Activated CD4-positive, alpha-beta T cell treated with anti-CD3 and anti-CD28 coated beads, Interleukin-2, amount 10 ng/mL, durations not matched to agents 7 days and 5 days (primary cell): ENCODE data around the gene RPAIN. TPM values are rescaled to one million over a fixed set of nuclear protein-coding genes. Genes with fewer than 3 reads are reported as not detected.

Experiments
- CTCF ChIA-PET: fragments of 350-600 bp; sonication (Branson Sonifier 250); formaldehyde crosslinking; loops from one replicate; lab custom pipeline; 2021; ENCODE audit warnings: antibody characterized with exemption; lab: Charles Lee
- POLR2A ChIA-PET: fragments of 350-600 bp; sonication (Branson Sonifier 250); formaldehyde crosslinking; loops from one replicate; lab custom pipeline; 2021; ENCODE audit warnings: antibody characterized with exemption; lab: Charles Lee
- DNase-seq: peaks from one replicate; pipeline ENCODE4 v3.0.0-alpha.2; 2020
- H3K27ac Mint-ChIP-seq: one replicate; pipeline ENCODE4 v1.8.0; 2021; ENCODE audit warnings: mild to moderate bottlenecking, moderate library complexity, mixed read lengths
- H3K27me3 Mint-ChIP-seq: one replicate; pipeline ENCODE4 v1.8.0; 2021; ENCODE audit warnings: mixed read lengths
- H3K36me3 Mint-ChIP-seq: one replicate; pipeline ENCODE4 v1.8.0; 2021; ENCODE audit warnings: low read depth, mixed read lengths
- H3K4me1 Mint-ChIP-seq: one replicate; pipeline ENCODE4 v1.8.0; 2021; ENCODE audit warnings: mixed read lengths
- H3K4me3 Mint-ChIP-seq: one replicate; pipeline ENCODE4 v1.8.0; 2021; ENCODE audit warnings: mild to moderate bottlenecking, moderate library complexity, mixed read lengths
- H3K9me3 Mint-ChIP-seq: one replicate; pipeline ENCODE4 v1.8.0; 2021; ENCODE audit warnings: mixed read lengths
- total RNA-seq, 2 experiments: library from RNA; stranded (reverse); gene quantifications; one replicate each; pipeline ENCODE4 v1.2.3, GENCODE V29; 2021

RPAIN gene
- total RNA-seq, 2 experiments from 2014 or later = 43.1 to 52.0 TPM

GRCh38 chr17:5467416-5467815 is 47.4 kb downstream of the RPAIN start:
- CTCF ChIA-PET = interaction anchor here (1.4 to 3.3 kb wide), 4 partner anchors 13 to 55 kb away, joined by 3 to 27 read pairs (median 6); partner anchors contain the start of genes C1QBP, DERL2 and MIS12
- peaks cover 15% of the 10 kb centered on the region for H3K36me3 Mint-ChIP-seq
- no peaks in the 10 kb centered on the region for H3K9me3 Mint-ChIP-seq
- POLR2A ChIA-PET = no interaction called here
- H3K4me3 Mint-ChIP-seq = peak overlapping the region; percentile 81
- no peak for DNase-seq
- peaks cover 42% of the 10 kb centered on the region for H3K4me1 Mint-ChIP-seq
- no peaks in the 10 kb centered on the region for H3K27me3 Mint-ChIP-seq
- no peak overlapping the region for H3K27ac Mint-ChIP-seq

GRCh38 chr17:5468075-5468473 is 48.1 kb downstream of the RPAIN start:
- peaks cover 42% of the 10 kb centered on the region for H3K4me1 Mint-ChIP-seq
- ChIA-PET CTCF (interaction anchor here (1.4 to 3.3 kb wide), 5 partner anchors 12 to 55 kb away, joined by 3 to 27 read pairs (median 5); partner anchors contain the start of genes C1QBP, DERL2 and MIS12), POLR2A (interaction anchor here (1.1 kb wide), 1 partner anchor 18 kb away, joined by 4 read pairs; the partner anchor contains the start of genes DERL2 and MIS12)
- no peaks in the 10 kb centered on the region for H3K9me3 Mint-ChIP-seq
- H3K27ac Mint-ChIP-seq = peak overlapping the region; percentile 76
- peak; percentile 19 for DNase-seq
- H3K27me3 Mint-ChIP-seq = no peaks in the 10 kb centered on the region
- peak overlapping the region; percentile 81 for H3K4me3 Mint-ChIP-seq
- H3K36me3 Mint-ChIP-seq = peaks cover 16% of the 10 kb centered on the region

- H3K9me3 Mint-ChIP-seq = no peaks in the 10 kb centered on the region
- no peaks in the 10 kb centered on the region for H3K27me3 Mint-ChIP-seq
- H3K36me3 Mint-ChIP-seq = peaks cover 38% of the 10 kb centered on the region
- H3K4me3 Mint-ChIP-seq = no peak overlapping the region
- H3K27ac Mint-ChIP-seq = no peak overlapping the region
- POLR2A ChIA-PET = no interaction called here
- CTCF ChIA-PET = no interaction called here
- no peak for DNase-seq
- peaks cover 18% of the 10 kb centered on the region for H3K4me1 Mint-ChIP-seq
These were observed 52.5 kb downstream of the RPAIN start for GRCh38 chr17:5472511-5472910.

GRCh38 chr17:5473906-5474305 is 53.9 kb downstream of the RPAIN start:
- Mint-ChIP-seq H3K4me1 (peaks cover 13% of the 10 kb centered on the region), H3K4me3 (no peak overlapping the region), H3K27me3 (no peaks in the 10 kb centered on the region), H3K36me3 (peaks cover 51% of the 10 kb centered on the region), H3K9me3 (no peaks in the 10 kb centered on the region), H3K27ac (no peak overlapping the region)
- CTCF ChIA-PET = interaction anchor here (1.0 to 2.2 kb wide), 2 partner anchors 10 to 12 kb away, joined by 3 to 6 read pairs; partner anchors contain the start of genes DERL2 and MIS12
- DNase-seq = no peak
- POLR2A ChIA-PET = no interaction called here

- POLR2A ChIA-PET = no interaction called here
- no peak for DNase-seq
- Mint-ChIP-seq H3K36me3 (peaks cover 76% of the 10 kb centered on the region), H3K27me3 (no peaks in the 10 kb centered on the region), H3K9me3 (no peaks in the 10 kb centered on the region), H3K4me1 (peaks cover 17% of the 10 kb centered on the region), H3K27ac (no peak overlapping the region), H3K4me3 (no peak overlapping the region)
- CTCF ChIA-PET = interaction anchor here (2.6 kb wide), 1 partner anchor 15 kb away, joined by 7 read pairs; no protein-coding TSS in a partner anchor
These were observed 59.0 kb downstream of the RPAIN start for GRCh38 chr17:5478992-5479391.

DNA sequence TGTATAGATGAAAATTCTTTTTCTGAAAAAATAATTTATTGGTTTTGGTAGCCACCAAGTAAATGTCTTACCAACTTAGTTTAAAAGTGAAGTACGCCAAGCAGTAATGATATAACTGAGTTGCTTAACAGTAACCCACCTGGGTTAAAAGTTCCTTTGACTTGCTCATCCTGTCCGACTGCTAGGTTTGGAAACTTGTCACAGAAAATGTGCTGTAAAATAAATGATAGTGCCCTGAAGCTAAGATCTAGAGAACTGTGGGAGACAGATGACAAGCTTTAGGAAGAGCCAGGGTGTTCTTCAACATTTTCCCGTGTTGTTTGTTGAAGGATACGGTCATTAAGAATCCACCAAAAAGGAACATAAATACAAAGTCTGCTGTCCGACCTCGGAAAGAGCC is 61.0 kb downstream of the RPAIN start:
- H3K36me3 Mint-ChIP-seq = peaks cover 72% of the 10 kb centered on the region
- ChIA-PET POLR2A (no interaction called here), CTCF (interaction anchor here (0.8 to 1.6 kb wide), 3 partner anchors 14 to 42 kb away, joined by 3 to 4 read pairs (median 3); partner anchors contain the start of gene C1QBP)
- H3K27ac Mint-ChIP-seq = no peak overlapping the region
- peaks cover 33% of the 10 kb centered on the region for H3K4me1 Mint-ChIP-seq
- H3K4me3 Mint-ChIP-seq = no peak overlapping the region
- H3K9me3 Mint-ChIP-seq = no peaks in the 10 kb centered on the region
- H3K27me3 Mint-ChIP-seq = no peaks in the 10 kb centered on the region
- no peak for DNase-seq

- ChIA-PET POLR2A (no interaction called here), CTCF (interaction anchor here (1.5 kb wide), 1 partner anchor 10 kb away, joined by 4 read pairs; no protein-coding TSS in a partner anchor)
- H3K36me3 Mint-ChIP-seq = peaks cover 72% of the 10 kb centered on the region
These were observed 61.5 kb downstream of the RPAIN start for GRCh38 chr17:5481451-5481850.

More at GRCh38 chr17:5481451-5481850, 61.5 kb downstream of the RPAIN start:
- H3K27ac Mint-ChIP-seq = no peak overlapping the region
- H3K9me3 Mint-ChIP-seq = no peaks in the 10 kb centered on the region
- no peaks in the 10 kb centered on the region for H3K27me3 Mint-ChIP-seq
- DNase-seq = no peak
- H3K4me3 Mint-ChIP-seq = no peak overlapping the region
- H3K4me1 Mint-ChIP-seq = peaks cover 33% of the 10 kb centered on the region

Other genes starting within 250 kb of the RPAIN start
- gene ZNF594, start 228.3 kb upstream of the RPAIN start, total RNA-seq = 10 to 100 TPM; 11.3 to 11.6 TPM
- not detected for gene SCIMP, start 185.3 kb upstream of the RPAIN start, total RNA-seq
- gene RABEP1, start 137.9 kb upstream of the RPAIN start, total RNA-seq = 10 to 100 TPM; 37.6 to 40.4 TPM
- gene NUP88, start 520 bp upstream of the RPAIN start, total RNA-seq = 100 to 1,000 TPM in 1 of 2 experiments, 10 to 100 TPM in 1; 83.4 to 109 TPM
- gene C1QBP, start 19.0 kb downstream of the RPAIN start, total RNA-seq = 100 to 1,000 TPM; 156 to 157 TPM
- 10 to 100 TPM; 14.3 to 18.5 TPM for gene DHX33, start 48.8 kb downstream of the RPAIN start, total RNA-seq
- 10 to 100 TPM; 70.3 to 85.1 TPM for gene DERL2, start 66.0 kb downstream of the RPAIN start, total RNA-seq
- gene MIS12, start 66.4 kb downstream of the RPAIN start, total RNA-seq = 10 to 100 TPM; 33.1 to 39.8 TPM
- gene NLRP1, start 164.3 kb downstream of the RPAIN start, total RNA-seq = 10 to 100 TPM; 81.3 to 82.5 TPM